Right lobe of liver (tissue), 4 donors: Measurements from ENCODE around the gene UQCC2.

ENCODE experiments used
- CTCF ChIP-seq, 4 donors: fragments of 200-600 bp in 3 of 4; fragments of 450-650 bp in 1 of 4; IDR thresholded peaks; one replicate each; pipeline versions ENCODE4 v1.5.1 to v1.8.0; 2016 to 2022; ENCODE audit warnings: antibody characterized with exemption in 4 of 4, mild to moderate bottlenecking in 2 of 4
- POLR2A ChIP-seq: fragments of 450-650 bp; IDR thresholded peaks from one replicate; pipeline ENCODE4 v1.6.1; 2017; ENCODE audit warnings: antibody characterized with exemption, mild to moderate bottlenecking
- donor health status: DM: no; HTN: no; CAD: no.
- donor health status: DM: no; HTN: no; CAD: no.
- donor health status: DM: no; HTN: yes; CAD: no.

- TF ChIP-seq CTCF (IDR thresholded peaks at IDR 0.05) (no peak), POLR2A (no peak)
Observed at GRCh38 chr6:33659986-33660385, 51.5 kb downstream of the UQCC2 start.
